Kidney (tissue), 14 donors: Measurements from ENCODE around the gene RGS10. TPM values are rescaled to one million over a fixed set of nuclear protein-coding genes. Genes with fewer than 3 reads are reported as not detected.

Experiments used
- DNase-seq, 5 donors: peaks; one replicate each; pipeline ENCODE4 v3.0.0-alpha.2; 2013 to 2020
- FAIRE-seq: peaks from 2 replicates; lab custom pipeline; 2012; peaks lifted over from hg19 to GRCh38; lab: Jason Lieb, UNC
- H3K27ac ChIP-seq, 2 donors: one replicate each; pipeline ENCODE4 v1.7.0; 2013; ENCODE audit warnings: low read depth in 2 of 2, low read length in 2 of 2, inconsistent platforms in 1 of 2
- H3K27me3 ChIP-seq: one replicate; pipeline ENCODE4 v1.7.1; 2013; ENCODE audit warnings: low read length, inconsistent platforms; ENCODE audit not compliant: control insufficient read depth, insufficient read depth
- H3K36me3 ChIP-seq, 3 donors: one replicate each; pipeline versions ENCODE4 v1.7.0 to v1.7.1; 2013; ENCODE audit warnings: low read length in 3 of 3, control low read depth in 1 of 3, inconsistent platforms in 1 of 3; ENCODE audit not compliant: insufficient read depth in 3 of 3, control insufficient read depth in 2 of 3
- H3K4me1 ChIP-seq, 3 donors: one replicate each; pipeline versions ENCODE4 v1.7.0 to v1.7.1; 2013; ENCODE audit warnings: low read length in 3 of 3, inconsistent platforms in 1 of 3, low read depth in 1 of 3; ENCODE audit not compliant: control insufficient read depth in 2 of 3, insufficient read depth in 2 of 3
- H3K4me3 ChIP-seq, 3 donors: one replicate each; pipeline versions ENCODE4 v1.7.0 to v1.8.1; 2013; ENCODE audit warnings: low read length in 3 of 3, control low read depth in 1 of 3, inconsistent platforms in 1 of 3
- H3K9ac ChIP-seq, 3 donors: one replicate each; pipeline versions ENCODE4 v1.7.0 to v1.7.1; 2013; ENCODE audit warnings: low read length in 3 of 3, control low read depth in 1 of 3, inconsistent platforms in 1 of 3
- H3K9me3 ChIP-seq, 3 donors: one replicate each; pipeline versions ENCODE4 v1.7.0 to v1.7.1; 2013; ENCODE audit warnings: low read length in 3 of 3, control low read depth in 1 of 3, inconsistent platforms in 1 of 3; ENCODE audit not compliant: control insufficient read depth in 2 of 3, insufficient read depth in 1 of 3
- CTCF ChIP-seq: IDR thresholded peaks from 3 replicates; pipeline ENCODE4 v1.5.1; 2012; ENCODE audit warnings: mild to moderate bottlenecking, moderate library complexity, borderline replicate concordance; ENCODE audit not compliant: insufficient read depth; ENCODE audit errors: extremely low read depth
- intact Hi-C: fragments of 100-400 bp; cut with DNase I; formaldehyde crosslinking; loops from one replicate; pipeline ENCODE4 v1.11.1; 2022
- polyA plus RNA-seq: library from polyadenylated mRNA; stranded (reverse); fragments of 350-450 nt; fragmentation: Illumina TruSeq; extraction: RNeasy Lipid Tissue Mini Kit (QIAGEN cat#74804); gene quantifications from one replicate; pipeline ENCODE4 v1.2.3, GENCODE V29; 2014; ENCODE audit warnings: low read depth, low replicate concordance; ENCODE audit not compliant: insufficient read depth
- total RNA-seq: library from RNA; stranded (reverse); fragmentation: NEBNext Ultra II Directional; extraction: Animal tissue kit (Norgen Biotek cat#: 25700); gene quantifications from one replicate; pipeline ENCODE4 v1.2.1, GENCODE V29; 2021
- donor health status: control.
- donor health status: control.
- donor health status: control.
- donor health status: control.
- donor health status: control.
- donor health status: DM: yes; HTN: yes; CAD: no.
- donor health status: Normal renal cell carcinoma (clear cell type).

RGS10 gene
- total and polyA plus RNA-seq, 2 donors from 2014 or later, result 19.9 to 25.4 TPM

GRCh38 chr10:119555178-119555784 is 12.8 kb upstream of the RGS10 start:
- TF ChIP-seq CTCF, result no peak

GRCh38 chr10:119550827-119551226 is 8.3 kb upstream of the RGS10 start:
- no peak for FAIRE-seq

More at GRCh38 chr10:119555178-119555784, 12.8 kb upstream of the RGS10 start:
- no peak for FAIRE-seq
- H3K4me1 ChIP-seq, result no peaks in the 10 kb centered on the region
- H3K27ac ChIP-seq, result no peak overlapping the region
- no peaks in the 10 kb centered on the region for H3K9me3 ChIP-seq
- no peaks in the 10 kb centered on the region for H3K27me3 ChIP-seq
- intact Hi-C loops, result no loop called here
- no peak overlapping the region for H3K9ac ChIP-seq
- no peak for DNase-seq
- H3K4me3 ChIP-seq, result no peak overlapping the region
- H3K36me3 ChIP-seq, result no peaks in the 10 kb centered on the region

DNA sequence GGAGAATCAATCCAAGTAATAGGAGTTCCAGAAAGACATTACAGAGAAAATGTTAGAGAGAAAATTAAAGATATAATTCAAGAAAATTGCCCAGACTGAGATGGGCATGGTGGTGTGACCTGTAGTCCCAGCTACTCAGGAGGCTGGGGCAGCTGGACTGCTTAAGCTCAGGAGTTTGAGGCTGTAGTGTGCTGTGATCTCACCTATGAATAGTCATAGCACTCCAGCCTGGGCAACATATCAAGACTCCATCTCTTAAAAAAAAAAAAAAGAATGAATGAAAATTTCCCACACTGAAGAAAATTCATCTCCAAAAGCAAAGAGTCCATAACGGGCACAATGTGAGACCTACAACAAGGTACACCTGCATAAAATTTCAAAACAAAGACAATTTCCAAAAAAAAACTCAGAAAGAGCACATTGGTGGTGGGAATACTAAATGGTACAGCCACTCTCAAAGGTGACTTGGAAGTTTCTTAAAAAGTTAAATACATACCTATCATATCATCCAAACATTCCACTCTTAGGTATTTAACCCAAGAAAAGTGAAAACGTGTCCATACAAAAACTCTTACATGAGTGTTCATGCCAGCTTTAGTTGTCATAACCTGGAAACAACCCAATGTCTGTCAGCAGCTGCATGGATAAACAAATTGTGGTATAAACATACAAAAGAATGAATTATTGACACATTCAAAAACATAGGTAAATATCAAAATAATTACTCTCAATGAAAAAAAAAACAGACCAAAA is 6.9 kb upstream of the RGS10 start:
- no peak overlapping the region for H3K4me3 ChIP-seq
- FAIRE-seq (no peak), DNase-seq (no peak)
- no peaks in the 10 kb centered on the region for H3K9me3 ChIP-seq
- intact Hi-C loops, result no loop called here
- no peak overlapping the region for H3K9ac ChIP-seq
- H3K27ac ChIP-seq, result no peak overlapping the region
- H3K36me3 ChIP-seq, result no peaks in the 10 kb centered on the region
- no peaks in the 10 kb centered on the region for H3K4me1 ChIP-seq
- no peak for TF ChIP-seq CTCF
- no peaks in the 10 kb centered on the region for H3K27me3 ChIP-seq

More at GRCh38 chr10:119550827-119551226, 8.3 kb upstream of the RGS10 start:
- intact Hi-C loops, result no loop called here
- no peak overlapping the region for H3K9ac ChIP-seq
- H3K27me3 ChIP-seq, result no peaks in the 10 kb centered on the region
- H3K9me3 ChIP-seq, result no peaks in the 10 kb centered on the region
- no peak overlapping the region for H3K4me3 ChIP-seq
- H3K4me1 ChIP-seq, result no peaks in the 10 kb centered on the region
- H3K27ac ChIP-seq, result no peak overlapping the region
- no peak for TF ChIP-seq CTCF
- no peak for DNase-seq
- no peaks in the 10 kb centered on the region for H3K36me3 ChIP-seq
